ENCODE data around the gene CRYBA4. TPM values are rescaled to one million over a fixed set of nuclear protein-coding genes. Genes with fewer than 3 reads are reported as not detected.

CRYBA4 gene
- total and polyA plus RNA-seq, 10 of the 15 experiments (the other 5 are each of a cell fraction or from before 2014, with no cell fraction given): 0.12 to 0.17 TPM; not detected in 8

DNA sequence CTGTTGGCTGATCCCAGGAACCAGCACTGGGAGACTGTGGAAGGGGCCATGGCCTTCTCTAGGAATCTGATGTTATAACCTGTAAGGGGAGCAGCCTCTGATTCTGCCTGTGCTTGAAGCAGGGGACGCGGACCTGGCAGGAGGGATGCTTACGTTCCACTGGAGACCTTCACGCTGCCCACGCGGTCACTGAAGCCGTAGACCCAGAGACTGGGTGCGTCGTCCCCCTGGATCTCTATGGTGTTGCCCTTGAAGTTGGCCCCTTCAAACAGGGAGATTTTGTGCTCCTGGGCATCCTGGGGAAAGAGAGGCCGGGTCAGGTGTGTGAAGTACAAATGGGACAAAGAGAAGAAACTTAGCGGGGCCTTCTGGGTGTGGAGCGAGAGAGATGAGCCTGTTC is 20.0 kb upstream of the CRYBA4 start (continued):
- TF ChIP-seq, protein P1, sequence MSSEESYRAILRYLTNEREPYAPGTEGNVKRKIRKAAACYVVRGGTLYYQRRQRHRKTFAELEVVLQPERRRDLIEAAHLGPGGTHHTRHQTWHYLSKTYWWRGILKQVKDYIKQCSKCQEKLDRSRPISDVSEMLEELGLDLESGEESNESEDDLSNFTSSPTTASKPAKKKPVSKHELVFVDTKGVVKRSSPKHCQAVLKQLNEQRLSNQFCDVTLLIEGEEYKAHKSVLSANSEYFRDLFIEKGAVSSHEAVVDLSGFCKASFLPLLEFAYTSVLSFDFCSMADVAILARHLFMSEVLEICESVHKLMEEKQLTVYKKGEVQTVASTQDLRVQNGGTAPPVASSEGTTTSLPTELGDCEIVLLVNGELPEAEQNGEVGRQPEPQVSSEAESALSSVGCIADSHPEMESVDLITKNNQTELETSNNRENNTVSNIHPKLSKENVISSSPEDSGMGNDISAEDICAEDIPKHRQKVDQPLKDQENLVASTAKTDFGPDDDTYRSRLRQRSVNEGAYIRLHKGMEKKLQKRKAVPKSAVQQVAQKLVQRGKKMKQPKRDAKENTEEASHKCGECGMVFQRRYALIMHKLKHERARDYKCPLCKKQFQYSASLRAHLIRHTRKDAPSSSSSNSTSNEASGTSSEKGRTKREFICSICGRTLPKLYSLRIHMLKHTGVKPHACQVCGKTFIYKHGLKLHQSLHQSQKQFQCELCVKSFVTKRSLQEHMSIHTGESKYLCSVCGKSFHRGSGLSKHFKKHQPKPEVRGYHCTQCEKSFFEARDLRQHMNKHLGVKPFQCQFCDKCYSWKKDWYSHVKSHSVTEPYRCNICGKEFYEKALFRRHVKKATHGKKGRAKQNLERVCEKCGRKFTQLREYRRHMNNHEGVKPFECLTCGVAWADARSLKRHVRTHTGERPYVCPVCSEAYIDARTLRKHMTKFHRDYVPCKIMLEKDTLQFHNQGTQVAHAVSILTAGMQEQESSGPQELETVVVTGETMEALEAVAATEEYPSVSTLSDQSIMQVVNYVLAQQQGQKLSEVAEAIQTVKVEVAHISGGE (CRISPR knock-in tag; IDR thresholded peaks at IDR 0.05): no peak
- TF ChIP-seq PAX5 (IDR thresholded peaks at IDR 0.05; ENCODE audit: borderline replicate concordance, low read depth, low read length): no peak

DNA sequence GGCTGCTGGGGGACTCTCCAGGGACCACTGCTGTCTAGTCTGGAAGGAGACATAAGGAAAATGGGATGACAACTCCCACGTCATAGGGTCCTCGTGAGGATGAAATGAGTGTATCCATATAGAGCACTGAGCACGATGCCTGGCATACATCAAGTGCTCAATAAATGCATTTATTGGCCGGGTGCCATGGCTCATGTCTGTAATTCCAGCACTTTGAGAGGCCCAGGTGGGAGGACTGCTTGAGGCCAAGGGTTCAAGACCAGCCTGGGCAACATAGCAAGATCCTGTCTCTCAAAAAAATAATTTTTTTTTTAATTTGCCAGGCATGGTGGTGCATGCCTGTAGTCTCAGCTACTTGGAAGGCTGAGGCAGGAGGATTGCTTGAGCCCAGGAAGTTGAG is 19.6 kb upstream of the CRYBA4 start:
- ATAC-seq: no peak
- no TSS peak for BruUV-seq (replicated peaks)

More for the DNA sequence above, 19.6 kb upstream of the CRYBA4 start:
- in situ Hi-C loops (cut with MboI) (no loop called here), intact Hi-C loops (cut with micrococcal nuclease; ENCODE audit: unreplicated experiment) (no loop called here)
- Histone ChIP-seq H3K79me2 (ENCODE audit: control insufficient read depth, insufficient read depth, low read length) (no peaks in the 10 kb centered on the region), H3K4me3 (no peak overlapping the region), H2AFZ (ENCODE audit: control insufficient read depth, low read depth, low read length) (no peak overlapping the region), H3K9me3 (replicated peaks; ENCODE audit: control insufficient read depth, insufficient read depth, low read length) (no peaks in the 10 kb centered on the region), H3K36me3 (ENCODE audit: control insufficient read depth in 2 of 2, insufficient read depth in 2 of 2, low read length in 1 of 2) (no peaks in the 10 kb centered on the region), H3K4me1 (ENCODE audit: control insufficient read depth, insufficient read depth, low read length) (peaks cover 3% of the 10 kb centered on the region; the same call in 1 of the 2 replicates), H3K27ac (ENCODE audit: control insufficient read depth, insufficient read depth) (no peak overlapping the region), H4K20me1 (ENCODE audit: control insufficient read depth, insufficient read depth) (no peaks in the 10 kb centered on the region), H3K27me3 (replicated peaks in 1 of 2; ENCODE audit: control insufficient read depth in 2 of 2, insufficient read depth in 2 of 2, low read length in 1 of 2) (no peaks in the 10 kb centered on the region), H3K9ac (ENCODE audit: control insufficient read depth, insufficient read depth, low read length) (no peak overlapping the region), H3K4me2 (ENCODE audit: control insufficient read depth, insufficient read depth) (no peak overlapping the region)
- DNase-seq (ENCODE audit: low read depth, low spot score): no peak
- no peak for TF ChIP-seq MXI1 (IDR thresholded peaks at IDR 0.05; ENCODE audit: low read depth, low read length)
- TF ChIP-seq ESRRA (IDR thresholded peaks at IDR 0.05; ENCODE audit: low read length): no peak
- TF ChIP-seq SPI1 (IDR thresholded peaks at IDR 0.05; ENCODE audit: borderline replicate concordance, insufficient read depth, low read depth, low read length): no peak
- no peak for TF ChIP-seq JUNB (IDR thresholded peaks at IDR 0.05)
- no peak for TF ChIP-seq FOXM1 (IDR thresholded peaks at IDR 0.05; ENCODE audit: low read depth, low read length)
- TF ChIP-seq SREBF2 (IDR thresholded peaks at IDR 0.05; ENCODE audit: low read length): no peak
- TF ChIP-seq RAD51 (IDR thresholded peaks at IDR 0.05): no peak
- TF ChIP-seq, protein P2, sequence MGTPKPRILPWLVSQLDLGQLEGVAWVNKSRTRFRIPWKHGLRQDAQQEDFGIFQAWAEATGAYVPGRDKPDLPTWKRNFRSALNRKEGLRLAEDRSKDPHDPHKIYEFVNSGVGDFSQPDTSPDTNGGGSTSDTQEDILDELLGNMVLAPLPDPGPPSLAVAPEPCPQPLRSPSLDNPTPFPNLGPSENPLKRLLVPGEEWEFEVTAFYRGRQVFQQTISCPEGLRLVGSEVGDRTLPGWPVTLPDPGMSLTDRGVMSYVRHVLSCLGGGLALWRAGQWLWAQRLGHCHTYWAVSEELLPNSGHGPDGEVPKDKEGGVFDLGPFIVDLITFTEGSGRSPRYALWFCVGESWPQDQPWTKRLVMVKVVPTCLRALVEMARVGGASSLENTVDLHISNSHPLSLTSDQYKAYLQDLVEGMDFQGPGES (IDR thresholded peaks at IDR 0.05): no peak
- no peak for TF ChIP-seq TAF1 (IDR thresholded peaks at IDR 0.05; ENCODE audit: borderline replicate concordance, low read depth, low read length)
- TF ChIP-seq POU2F2 (IDR thresholded peaks at IDR 0.05; ENCODE audit: borderline replicate concordance, low read depth, low read length): no peak
- no peak for TF ChIP-seq NBN (IDR thresholded peaks at IDR 0.05)
- TF ChIP-seq FOXK2 (IDR thresholded peaks at IDR 0.05): no peak
- ChIA-PET CTCF (interaction anchor here (0.8 kb wide), 1 partner anchor 40 kb away, joined by 3 read pairs; no protein-coding TSS in a partner anchor), POLR2A (no interaction called here), RAD21 (ENCODE audit: unreplicated experiment) (no interaction called here), SMC1A (ENCODE audit: uncharacterized antibody, unreplicated experiment) (no interaction called here)
- WGBS (ENCODE audit: insufficient coverage, insufficient replicate concordance, low lambda C conversion rate, missing lambda C conversion rate): 69% methylated on average over 4 of the region's 4 CpGs
- no peak for FAIRE-seq
